OCI-LY7 (cell line): Measurements from ENCODE around the gene COL6A6.

Experiments used
- CTCF ChIP-seq: fragments of 200-600 bp; sonication (generic); conservative IDR thresholded peaks from 2 replicates; pipeline ENCODE4 v1.5.1; 2014; ENCODE audit warnings: mild to moderate bottlenecking, antibody characterized with exemption, low read length, moderate library complexity, mixed read lengths
- EZH2phosphoT487 ChIP-seq: fragments of 200-600 bp; sonication (generic); IDR thresholded peaks from 2 replicates; pipeline ENCODE4 v1.6.1; 2018; ENCODE audit warnings: low read depth, borderline replicate concordance, mild to moderate bottlenecking, mixed run types, antibody characterized with exemption, low read length, moderate library complexity, mixed read lengths

- TF ChIP-seq CTCF, result no peak
- TF ChIP-seq EZH2phosphoT487, result no peak
Observed at GRCh38 chr3:130506031-130506430, 10.9 kb upstream of the COL6A6 start.
